Activated CD4-positive, alpha-beta T cell treated with anti-CD3 and anti-CD28 coated beads, Interleukin-2, amount 10 ng/mL, durations not matched to agents 7 days and 5 days (primary cell): Measurements from ENCODE around the gene FOXJ2. TPM values are rescaled to one million over a fixed set of nuclear protein-coding genes. Genes with fewer than 3 reads are reported as not detected.
"Not testable (repeated sequence)": the region's sequence is repeated elsewhere in the genome, so short reads cannot be mapped to it uniquely, and the experiment has no call there.

Experiments used
- CTCF ChIA-PET: fragments of 350-600 bp; sonication (Branson Sonifier 250); formaldehyde crosslinking; loops from one replicate; lab custom pipeline; 2021; ENCODE audit warnings: antibody characterized with exemption; lab: Charles Lee
- POLR2A ChIA-PET: fragments of 350-600 bp; sonication (Branson Sonifier 250); formaldehyde crosslinking; loops from one replicate; lab custom pipeline; 2021; ENCODE audit warnings: antibody characterized with exemption; lab: Charles Lee
- DNase-seq: peaks from one replicate; pipeline ENCODE4 v3.0.0-alpha.2; 2020
- H3K27ac Mint-ChIP-seq: one replicate; pipeline ENCODE4 v1.8.0; 2021; ENCODE audit warnings: mild to moderate bottlenecking, moderate library complexity, mixed read lengths
- H3K27me3 Mint-ChIP-seq: one replicate; pipeline ENCODE4 v1.8.0; 2021; ENCODE audit warnings: mixed read lengths
- H3K36me3 Mint-ChIP-seq: one replicate; pipeline ENCODE4 v1.8.0; 2021; ENCODE audit warnings: low read depth, mixed read lengths
- H3K4me1 Mint-ChIP-seq: one replicate; pipeline ENCODE4 v1.8.0; 2021; ENCODE audit warnings: mixed read lengths
- H3K4me3 Mint-ChIP-seq: one replicate; pipeline ENCODE4 v1.8.0; 2021; ENCODE audit warnings: mild to moderate bottlenecking, moderate library complexity, mixed read lengths
- H3K9me3 Mint-ChIP-seq: one replicate; pipeline ENCODE4 v1.8.0; 2021; ENCODE audit warnings: mixed read lengths
- total RNA-seq, 2 experiments: library from RNA; stranded (reverse); gene quantifications; one replicate each; pipeline ENCODE4 v1.2.3, GENCODE V29; 2021

FOXJ2 gene
- total RNA-seq, 2 experiments from 2014 or later, result 21.4 to 22.5 TPM

- H3K4me1 Mint-ChIP-seq, result peaks cover 14% of the 10 kb centered on the region
- ChIA-PET POLR2A (no interaction called here), CTCF (interaction anchor here (0.6 to 1.6 kb wide), 3 partner anchors 10 to 374 kb away, joined by 3 to 4 read pairs (median 3); no protein-coding TSS in a partner anchor)
- no peak overlapping the region for H3K27ac Mint-ChIP-seq
- H3K4me3 Mint-ChIP-seq, result no peak overlapping the region
- H3K27me3 Mint-ChIP-seq, result no peaks in the 10 kb centered on the region
- DNase-seq, result no peak
- H3K36me3 Mint-ChIP-seq, result peaks cover 62% of the 10 kb centered on the region
- H3K9me3 Mint-ChIP-seq, result no peaks in the 10 kb centered on the region
These were observed 18.2 kb downstream of the FOXJ2 start for GRCh38 chr12:8050600-8051250.

GRCh38 chr12:8052679-8053078 is 20.2 kb downstream of the FOXJ2 start:
- Mint-ChIP-seq H3K27ac (no peak overlapping the region), H3K27me3 (no peaks in the 10 kb centered on the region), H3K4me1 (peaks cover 3% of the 10 kb centered on the region), H3K36me3 (peaks cover 46% of the 10 kb centered on the region), H3K4me3 (no peak overlapping the region), H3K9me3 (no peaks in the 10 kb centered on the region)
- POLR2A ChIA-PET, result no interaction called here
- CTCF ChIA-PET, result no interaction called here
- DNase-seq, result no peak

DNA sequence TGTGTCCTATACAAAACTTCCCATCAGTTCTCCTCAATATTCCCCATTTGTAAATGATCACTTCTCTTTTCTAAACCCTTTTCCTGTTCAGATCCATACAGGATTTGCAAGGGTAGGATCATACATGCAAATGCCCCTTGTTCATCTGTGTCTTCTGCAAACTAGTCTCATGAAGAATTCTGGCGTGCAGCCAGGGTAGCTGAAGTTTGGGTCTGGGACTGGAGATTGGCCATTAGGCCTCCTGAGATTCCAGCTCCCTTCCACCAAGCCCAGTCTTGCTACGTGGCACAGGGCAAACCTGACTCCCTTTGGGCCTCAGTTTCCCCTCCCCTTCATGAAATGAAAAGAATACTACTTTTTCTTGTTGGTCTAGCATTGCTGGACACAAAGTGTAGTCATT is 22.3 kb downstream of the FOXJ2 start:
- no peak overlapping the region for H3K4me3 Mint-ChIP-seq
- no peak overlapping the region for H3K27ac Mint-ChIP-seq
- ChIA-PET POLR2A (no interaction called here), CTCF (interaction anchor here (0.8 to 2.2 kb wide), 3 partner anchors 14 to 19 kb away, joined by 3 to 7 read pairs (median 3); no protein-coding TSS in a partner anchor)
- H3K27me3 Mint-ChIP-seq, result no peaks in the 10 kb centered on the region
- no peaks in the 10 kb centered on the region for H3K4me1 Mint-ChIP-seq
- DNase-seq, result no peak
- H3K36me3 Mint-ChIP-seq, result peaks cover 27% of the 10 kb centered on the region
- no peaks in the 10 kb centered on the region for H3K9me3 Mint-ChIP-seq

- Mint-ChIP-seq H3K36me3 (peaks cover 16% of the 10 kb centered on the region), H3K4me1 (peaks cover under 1% of the 10 kb centered on the region), H3K27me3 (no peaks in the 10 kb centered on the region), H3K4me3 (no peak overlapping the region), H3K27ac (no peak overlapping the region), H3K9me3 (no peaks in the 10 kb centered on the region)
- POLR2A ChIA-PET, result no interaction called here
- no peak for DNase-seq
- CTCF ChIA-PET, result interaction anchor here (1.1 to 2.5 kb wide), 2 partner anchors 10 to 21 kb away, joined by 6 to 7 read pairs; no protein-coding TSS in a partner anchor
These were observed 24.8 kb downstream of the FOXJ2 start for GRCh38 chr12:8057306-8057705.

DNA sequence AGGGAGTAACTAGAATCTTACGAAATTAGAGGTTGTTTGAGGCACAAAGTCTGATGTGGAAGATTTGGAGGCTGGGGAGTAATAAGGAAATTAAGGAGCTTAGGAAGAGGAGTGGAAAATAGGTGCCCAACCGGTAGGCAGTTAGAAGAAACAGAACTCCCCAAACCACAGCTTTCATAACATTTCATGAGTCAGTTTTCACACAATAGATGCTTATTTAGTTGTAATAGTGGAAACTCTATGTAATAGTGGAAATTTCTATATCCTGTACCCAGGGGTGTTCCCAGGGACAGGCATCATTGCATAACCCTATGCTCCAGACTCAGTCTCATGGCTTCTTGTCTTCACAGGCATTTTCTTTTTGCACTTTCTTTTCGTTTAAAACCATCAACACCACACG is 25.3 kb downstream of the FOXJ2 start:
- no peaks in the 10 kb centered on the region for H3K27me3 Mint-ChIP-seq
- H3K36me3 Mint-ChIP-seq, result peaks cover 11% of the 10 kb centered on the region
- H3K9me3 Mint-ChIP-seq, result no peaks in the 10 kb centered on the region
- H3K27ac Mint-ChIP-seq, result no peak overlapping the region
- H3K4me3 Mint-ChIP-seq, result no peak overlapping the region
- H3K4me1 Mint-ChIP-seq, result peaks cover 2% of the 10 kb centered on the region
- CTCF ChIA-PET, result interaction anchor here (1.1 to 2.5 kb wide), 2 partner anchors 20 to 21 kb away, joined by 3 to 7 read pairs; no protein-coding TSS in a partner anchor
- POLR2A ChIA-PET, result no interaction called here
- no peak for DNase-seq

- Mint-ChIP-seq H3K4me3 (no peak overlapping the region), H3K27ac (no peak overlapping the region), H3K27me3 (no peaks in the 10 kb centered on the region), H3K36me3 (peaks cover 14% of the 10 kb centered on the region), H3K4me1 (peaks cover 4% of the 10 kb centered on the region), H3K9me3 (no peaks in the 10 kb centered on the region)
- ChIA-PET CTCF (interaction anchor here (0.6 to 2.5 kb wide), 4 partner anchors 15 to 21 kb away, joined by 3 to 7 read pairs (median 3); no protein-coding TSS in a partner anchor), POLR2A (no interaction called here)
- DNase-seq, result no peak
These were observed 26.0 kb downstream of the FOXJ2 start for GRCh38 chr12:8058506-8058905.

- Mint-ChIP-seq H3K27me3 (no peaks in the 10 kb centered on the region), H3K27ac (no peak overlapping the region), H3K9me3 (no peaks in the 10 kb centered on the region), H3K36me3 (peaks cover 3% of the 10 kb centered on the region), H3K4me1 (peaks cover 28% of the 10 kb centered on the region), H3K4me3 (no peak overlapping the region)
- ChIA-PET CTCF (no interaction called here), POLR2A (no interaction called here)
- no peak for DNase-seq
These were observed 31.6 kb downstream of the FOXJ2 start for GRCh38 chr12:8064131-8064530.

DNA sequence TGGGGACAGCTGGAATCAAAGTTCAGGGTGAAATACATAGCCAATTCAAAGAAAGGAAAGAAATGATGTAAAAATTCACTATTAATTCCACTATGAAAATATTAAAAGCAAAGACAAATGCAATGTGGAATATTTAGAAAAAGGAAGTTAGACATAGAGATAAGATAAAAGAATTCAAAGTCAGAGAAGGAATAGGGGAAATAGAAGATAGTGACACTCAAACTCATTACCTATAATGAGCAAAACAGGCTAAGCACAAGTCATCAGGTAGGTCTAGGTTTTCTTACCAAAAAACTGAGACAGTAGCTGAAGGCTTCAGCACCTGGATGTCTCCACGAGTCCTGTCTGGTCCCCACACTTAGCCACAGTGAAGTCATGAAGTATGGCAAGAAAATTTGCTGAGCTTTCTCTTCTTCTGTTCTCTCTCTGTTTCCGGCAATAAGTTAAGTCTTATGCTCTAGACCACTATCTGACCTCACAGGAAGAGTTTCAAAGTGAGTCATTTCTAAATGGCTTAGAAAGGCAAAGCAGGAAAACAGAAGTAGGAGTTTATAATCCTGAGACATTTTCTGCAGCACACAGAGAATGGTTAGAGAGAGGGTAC is 33.6 kb downstream of the FOXJ2 start, which contains the start of gene C3AR1:
Gene C3AR1 (minus strand): TSS at position 369 of the 604 bp plus-strand sequence. CDS start 6,174 bp downstream, outside the sequence.
- DNase-seq, result peak; percentile 65
- peak within 1 kb of the TSS; percentile 77 for H3K27ac Mint-ChIP-seq
- ChIA-PET CTCF (interaction anchor here (1.0 to 1.7 kb wide), 5 partner anchors 9 to 107 kb away, joined by 3 to 8 read pairs (median 6); no protein-coding TSS in a partner anchor), POLR2A (no interaction called here)
- H3K27me3 Mint-ChIP-seq, result no peaks in the 10 kb centered on the region
- peaks cover 3% of the 10 kb centered on the region for H3K36me3 Mint-ChIP-seq
- H3K4me3 Mint-ChIP-seq, result peak within 1 kb of the TSS; percentile 65
- peaks cover 34% of the 10 kb centered on the region for H3K4me1 Mint-ChIP-seq
- no peaks in the 10 kb centered on the region for H3K9me3 Mint-ChIP-seq

GRCh38 chr12:8069582-8069981 is 37.1 kb downstream of the FOXJ2 start:
- no peak overlapping the region for H3K4me3 Mint-ChIP-seq
- no peak overlapping the region for H3K27ac Mint-ChIP-seq
- no peak for DNase-seq
- CTCF ChIA-PET, result interaction anchor here (1.1 to 1.5 kb wide), 3 partner anchors 9 to 36 kb away, joined by 3 to 8 read pairs (median 3); no protein-coding TSS in a partner anchor
- POLR2A ChIA-PET, result no interaction called here
- no peaks in the 10 kb centered on the region for H3K27me3 Mint-ChIP-seq
- H3K9me3 Mint-ChIP-seq, result no peaks in the 10 kb centered on the region
- H3K36me3 Mint-ChIP-seq, result no peaks in the 10 kb centered on the region
- H3K4me1 Mint-ChIP-seq, result peaks cover 30% of the 10 kb centered on the region

DNA sequence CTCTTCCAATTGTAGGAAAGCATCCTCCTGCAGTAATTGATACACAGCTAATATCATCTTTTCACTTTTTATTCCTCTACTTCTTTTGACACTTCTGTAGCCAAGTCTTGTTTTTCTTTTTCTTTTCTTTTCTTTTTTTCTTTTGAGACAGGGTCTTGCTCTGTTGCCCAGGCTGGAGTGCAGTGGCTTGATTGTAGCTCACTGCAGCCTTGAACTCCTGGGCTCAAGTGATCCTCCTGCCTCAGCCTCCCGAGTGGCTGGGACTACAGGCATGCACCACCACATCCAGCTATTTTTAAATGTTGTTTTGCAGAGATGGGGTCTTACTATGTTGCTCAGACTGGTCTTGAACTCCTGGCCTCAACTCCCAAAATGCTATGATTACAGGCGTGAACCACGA is 39.3 kb downstream of the FOXJ2 start:
- H3K4me1 Mint-ChIP-seq, H3K27ac Mint-ChIP-seq, H3K27me3 Mint-ChIP-seq, H3K9me3 Mint-ChIP-seq, DNase-seq, H3K36me3 Mint-ChIP-seq, POLR2A ChIA-PET, H3K4me3 Mint-ChIP-seq: not testable (repeated sequence)
- CTCF ChIA-PET, result interaction anchor here (1.4 kb wide), 1 partner anchor 33 kb away, joined by 3 read pairs; no protein-coding TSS in a partner anchor

DNA sequence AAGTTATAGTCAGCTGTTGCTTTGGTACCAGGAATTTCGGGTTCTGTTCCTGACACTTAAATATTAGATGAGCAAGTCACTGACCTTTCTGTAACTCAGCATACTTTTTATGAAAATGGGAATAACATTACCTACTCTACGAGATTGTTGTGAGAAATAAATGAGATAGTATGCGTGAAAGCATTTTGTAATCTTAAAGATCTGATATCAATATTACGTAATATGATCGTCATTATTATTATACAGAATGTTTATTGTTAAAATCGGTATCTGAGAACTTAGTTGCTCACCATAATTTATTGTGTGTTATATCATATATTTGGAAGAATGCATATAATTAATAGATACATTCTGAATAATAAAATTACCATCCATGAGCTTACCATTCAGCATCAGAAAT is 43.4 kb downstream of the FOXJ2 start:
- no peaks in the 10 kb centered on the region for H3K27me3 Mint-ChIP-seq
- POLR2A ChIA-PET, result no interaction called here
- H3K4me1 Mint-ChIP-seq, result peaks cover 24% of the 10 kb centered on the region
- H3K9me3 Mint-ChIP-seq, result no peaks in the 10 kb centered on the region
- CTCF ChIA-PET, result interaction anchor here (1.1 to 1.6 kb wide), 3 partner anchors 9 to 161 kb away, joined by 3 to 6 read pairs (median 3); partner anchors contain the start of gene C3AR1
- no peak overlapping the region for H3K27ac Mint-ChIP-seq
- H3K36me3 Mint-ChIP-seq, result no peaks in the 10 kb centered on the region
- H3K4me3 Mint-ChIP-seq, result no peak overlapping the region
- DNase-seq, result no peak

DNA sequence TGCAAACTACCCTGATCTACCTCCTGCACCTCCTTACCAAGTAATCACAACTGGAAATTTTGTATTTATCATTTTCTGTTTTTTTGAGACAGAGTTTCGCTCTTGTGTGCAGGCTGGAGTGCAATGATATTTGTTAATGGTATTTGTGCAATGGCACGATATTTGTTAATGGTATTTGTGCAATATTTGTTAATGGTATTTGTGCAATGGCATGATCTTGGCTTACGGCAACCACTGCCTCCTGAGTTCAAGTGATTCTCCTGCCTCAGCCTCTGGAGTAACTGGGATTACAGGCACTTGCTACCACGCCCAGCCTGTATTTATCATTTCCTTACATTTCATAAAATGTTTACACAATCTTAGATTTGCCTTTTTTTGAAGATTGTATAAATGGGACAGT is 43.9 kb downstream of the FOXJ2 start:
- ChIA-PET CTCF (interaction anchor here (1.0 to 3.3 kb wide), 3 partner anchors 10 to 35 kb away, joined by 3 to 38 read pairs (median 6); partner anchors contain the start of gene C3AR1), POLR2A (no interaction called here)
- Mint-ChIP-seq H3K4me1 (peaks cover 28% of the 10 kb centered on the region), H3K27ac (no peak overlapping the region), H3K4me3 (no peak overlapping the region), H3K27me3 (no peaks in the 10 kb centered on the region), H3K36me3 (no peaks in the 10 kb centered on the region), H3K9me3 (no peaks in the 10 kb centered on the region)
- DNase-seq, result no peak

- Mint-ChIP-seq H3K36me3 (no peaks in the 10 kb centered on the region), H3K27me3 (no peaks in the 10 kb centered on the region), H3K4me3 (no peak overlapping the region), H3K9me3 (no peaks in the 10 kb centered on the region), H3K27ac (no peak overlapping the region), H3K4me1 (peaks cover 28% of the 10 kb centered on the region)
- ChIA-PET CTCF (interaction anchor here (1.0 to 3.3 kb wide), 4 partner anchors 19 to 36 kb away, joined by 3 to 38 read pairs (median 6); no protein-coding TSS in a partner anchor), POLR2A (no interaction called here)
- no peak for DNase-seq
These were observed 44.7 kb downstream of the FOXJ2 start for GRCh38 chr12:8077207-8077606.
